Hematopoietic multipotent progenitor cell treated with erythropoietin and hydrocortisone succinate and interleukin-3 and kit ligand, for 8 days (in vitro differentiated cells): ENCODE measurements around the gene ZKSCAN4.

Source experiments
- DNase-seq: peaks from one replicate; pipeline ENCODE4 v3.0.0-alpha.2; 2015

ZKSCAN4 gene

GRCh38 chr6:28245206-28245941 lies 6.7 kb downstream of the ZKSCAN4 start:
- DNase-seq: no peak

DNA sequence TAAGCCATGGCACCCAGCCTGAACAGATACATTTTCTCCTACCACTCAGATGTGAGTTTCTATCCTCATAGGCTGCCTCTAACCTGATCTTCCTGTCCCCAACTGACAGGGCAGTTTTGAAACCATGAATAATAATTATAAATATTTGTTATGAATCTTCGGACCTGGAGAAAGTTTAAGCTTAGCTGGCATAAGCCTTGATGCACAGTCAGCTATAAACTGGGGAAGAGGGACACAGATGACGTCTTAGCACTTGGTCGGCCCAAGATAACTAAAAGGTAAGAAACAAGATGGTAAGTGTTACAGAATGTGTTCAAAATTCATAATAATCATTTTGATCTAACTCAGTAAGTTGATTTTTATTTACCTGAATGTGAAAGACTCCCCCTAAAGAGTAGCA lies 8.1 kb downstream of the ZKSCAN4 start:
- DNase-seq: no peak

DNA sequence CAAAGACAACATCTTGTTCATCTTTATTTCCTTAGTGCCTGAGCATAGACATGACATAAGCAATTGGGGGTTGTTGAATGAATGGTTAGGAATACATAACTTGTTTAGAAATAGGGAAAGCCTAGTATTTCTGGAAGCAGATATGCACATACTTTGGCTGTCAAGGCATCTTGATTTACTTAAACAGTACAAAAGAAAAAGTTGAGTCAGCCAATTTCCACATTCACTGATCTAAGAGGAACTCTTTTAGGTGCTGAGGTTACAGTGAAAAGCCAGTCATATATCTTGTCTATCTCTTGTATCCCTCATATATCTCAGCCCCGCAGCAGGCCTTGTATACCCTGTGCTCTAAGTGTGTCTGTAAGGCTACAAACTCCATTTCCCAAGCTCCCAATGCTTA lies 11.6 kb downstream of the ZKSCAN4 start:
- DNase-seq: no peak

- no peak for DNase-seq
Measured at GRCh38 chr6:28239636-28240035, 12.4 kb downstream of the ZKSCAN4 start.

DNA sequence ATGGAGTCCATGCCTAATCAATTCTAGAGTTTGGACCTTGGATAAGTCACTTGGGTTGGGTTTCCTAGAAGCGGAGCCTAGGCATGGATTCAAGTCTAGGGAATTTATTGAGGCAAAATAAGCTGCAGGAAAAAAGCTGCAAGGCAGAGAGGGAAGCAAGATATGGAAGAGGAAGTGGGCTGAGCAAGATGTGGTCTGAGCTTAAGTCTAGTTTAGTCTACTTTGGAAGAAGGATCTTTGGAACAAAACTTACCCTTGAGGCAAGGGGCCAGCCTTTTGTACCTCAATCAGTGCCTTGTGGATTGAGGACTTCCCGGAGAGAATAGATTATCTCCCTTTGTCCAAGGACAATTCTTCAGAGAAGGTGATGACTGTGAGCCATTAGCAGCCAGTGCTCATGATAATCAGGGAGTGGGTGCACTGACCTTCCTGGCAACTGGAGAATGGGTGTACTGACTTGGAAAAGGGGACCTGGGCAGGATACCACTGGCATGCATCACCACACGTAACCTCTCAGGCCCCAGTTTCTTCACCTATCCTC lies 16.1 kb downstream of the ZKSCAN4 start:
- no peak for DNase-seq

DNA sequence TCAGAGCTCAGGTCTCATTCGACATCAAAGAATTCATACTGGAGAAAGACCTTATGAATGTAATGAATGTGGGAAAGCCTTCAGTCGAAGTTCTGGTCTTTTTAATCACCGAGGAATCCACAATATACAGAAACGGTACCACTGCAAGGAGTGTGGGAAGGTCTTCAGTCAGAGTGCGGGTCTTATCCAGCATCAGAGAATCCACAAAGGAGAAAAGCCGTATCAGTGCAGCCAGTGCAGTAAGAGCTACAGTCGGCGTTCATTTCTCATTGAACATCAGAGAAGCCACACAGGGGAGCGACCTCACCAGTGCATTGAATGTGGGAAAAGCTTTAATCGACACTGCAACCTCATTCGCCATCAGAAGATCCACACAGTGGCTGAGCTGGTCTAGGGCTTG lies 19.3 kb downstream of the ZKSCAN4 start:
- DNase-seq: no peak

- no peak for DNase-seq
Measured at GRCh38 chr6:28226460-28226859, 25.6 kb downstream of the ZKSCAN4 start.

GRCh38 chr6:28225056-28225834 lies 26.8 kb downstream of the ZKSCAN4 start, which contains the start of gene ZSCAN9:
Gene ZSCAN9 (plus strand): TSS chr6:28225275. CDS start chr6:28227085, 1,810 bp downstream.
- DNase-seq: peak; percentile 78

- no peak for DNase-seq
Measured at GRCh38 chr6:28224131-28225055, 27.7 kb downstream of the ZKSCAN4 start.

DNA sequence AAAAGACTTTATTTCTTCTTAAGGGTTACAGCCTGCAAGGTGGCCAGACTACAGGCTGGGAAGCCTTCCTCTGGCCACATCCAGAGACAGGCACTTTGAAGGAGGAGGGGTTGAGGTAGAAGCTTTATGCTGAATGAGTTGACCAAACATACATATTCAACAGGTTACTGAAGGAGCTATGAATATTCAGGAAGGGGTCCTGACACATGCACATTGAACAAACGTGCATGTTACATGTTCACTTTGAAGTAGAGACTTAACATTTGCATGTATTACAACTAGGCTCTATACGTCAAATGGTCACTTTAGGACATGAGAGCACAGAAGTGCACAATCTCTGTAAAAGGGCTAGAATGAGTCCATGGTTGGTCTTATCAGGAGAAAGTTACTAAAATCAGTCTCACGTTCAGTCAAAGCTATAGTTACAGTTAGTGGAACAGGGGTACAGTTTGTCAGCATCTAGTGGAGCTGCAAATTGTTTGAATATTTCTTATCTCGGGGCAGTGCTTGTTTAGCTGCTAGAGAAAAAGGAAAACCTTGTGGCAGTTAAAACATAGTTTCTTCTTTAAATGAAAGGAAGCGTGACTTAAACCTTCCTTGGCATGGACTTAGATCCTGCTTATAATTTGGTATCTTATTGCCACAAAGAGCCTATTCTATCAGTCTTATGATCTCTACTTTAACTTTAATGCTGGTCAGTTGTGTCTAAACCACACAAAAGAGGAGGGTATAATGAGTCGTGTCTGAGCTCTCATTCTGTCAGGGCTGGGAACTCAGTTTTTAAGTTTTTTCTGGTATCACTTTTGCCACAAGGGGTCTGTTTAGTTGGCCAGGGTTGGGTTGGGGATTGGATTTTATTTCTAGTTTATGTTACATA lies 31.6 kb downstream of the ZKSCAN4 start:
- DNase-seq: peak; percentile 41

DNA sequence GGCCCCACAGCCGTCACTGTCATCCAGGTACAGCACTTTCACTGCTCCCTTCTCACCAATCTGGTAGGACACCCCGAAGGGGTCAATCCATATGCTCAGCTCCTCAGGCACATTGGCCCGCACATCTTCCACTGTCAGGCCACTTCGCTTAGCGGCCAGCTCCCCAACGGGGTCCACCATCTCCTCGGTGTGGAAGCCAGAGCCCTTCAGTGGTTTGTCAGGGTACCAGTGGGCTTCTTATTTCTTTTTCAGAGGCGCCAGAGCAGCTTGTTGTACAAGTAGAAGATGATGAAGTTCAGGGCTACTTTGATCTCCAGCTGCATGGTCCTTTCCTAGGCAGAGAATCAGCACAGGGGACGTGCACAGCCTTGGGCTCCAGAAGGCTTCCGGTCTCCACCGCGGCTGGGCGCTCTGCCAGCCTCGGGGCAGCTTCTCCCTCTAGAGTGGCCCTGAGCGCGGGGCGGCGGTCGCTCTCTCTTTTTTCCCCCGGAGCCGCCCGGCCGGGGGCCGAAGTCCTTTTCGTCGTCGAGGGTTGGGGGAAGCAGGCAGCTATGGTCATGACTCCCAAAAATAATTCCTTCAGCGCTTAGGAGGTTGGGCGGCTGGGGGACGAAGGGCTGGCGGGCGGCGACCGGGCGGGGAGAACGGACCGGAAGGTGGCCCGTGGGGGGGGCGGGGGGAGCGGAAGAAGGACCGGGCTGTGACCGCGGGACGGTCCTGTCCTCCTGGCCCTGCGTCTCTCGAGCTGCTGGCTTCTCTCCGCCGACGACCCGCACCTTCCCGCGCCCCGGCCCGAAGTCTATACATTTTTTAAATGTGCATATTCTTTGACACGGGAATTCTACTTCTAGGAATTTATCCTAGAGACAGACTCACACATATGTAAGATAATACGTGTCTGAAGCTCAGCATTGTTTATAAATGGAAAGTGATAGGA lies 33.5 kb downstream of the ZKSCAN4 start:
- peak; percentile 85 for DNase-seq

DNA sequence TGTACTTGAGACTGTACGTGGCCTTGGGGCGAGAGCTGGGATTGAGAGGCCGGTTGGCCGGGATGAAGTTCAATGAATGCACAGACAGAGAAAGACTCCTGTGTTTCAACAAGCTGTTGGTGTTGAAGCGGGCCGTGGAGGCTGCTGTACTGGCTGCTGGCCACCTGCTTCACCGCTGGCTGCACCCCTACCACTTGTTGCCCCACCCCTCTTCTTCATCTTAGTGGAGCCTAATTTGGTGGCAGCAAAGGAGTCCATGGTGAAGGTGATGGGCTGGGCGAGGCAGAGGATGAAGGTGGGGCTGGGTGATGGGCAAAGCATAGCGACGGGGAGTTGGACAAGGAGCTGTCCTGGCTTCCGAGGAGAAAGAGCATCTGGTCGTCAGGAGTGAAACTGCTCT lies 34.2 kb downstream of the ZKSCAN4 start:
- no peak for DNase-seq

DNA sequence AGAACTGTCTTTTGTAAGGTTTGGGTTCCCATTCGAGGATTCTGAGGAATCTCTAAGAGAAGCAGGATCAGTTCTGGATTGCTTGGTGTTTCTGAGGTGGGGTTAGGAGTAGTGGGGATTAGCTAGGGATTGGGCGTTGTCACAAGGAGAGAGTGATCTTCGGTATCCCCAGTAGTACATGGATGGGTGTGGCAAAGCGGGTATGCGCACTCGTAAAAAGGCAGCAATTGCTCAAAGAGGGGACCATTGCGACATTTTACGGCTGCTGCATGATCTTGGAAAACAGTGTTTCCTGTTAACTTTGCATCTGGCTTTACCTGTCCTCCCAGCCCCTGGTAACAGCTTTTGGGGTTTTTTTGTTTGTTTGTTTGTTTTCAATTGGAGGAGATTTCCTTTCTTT lies 36.6 kb downstream of the ZKSCAN4 start:
- peak; percentile 66 for DNase-seq

DNA sequence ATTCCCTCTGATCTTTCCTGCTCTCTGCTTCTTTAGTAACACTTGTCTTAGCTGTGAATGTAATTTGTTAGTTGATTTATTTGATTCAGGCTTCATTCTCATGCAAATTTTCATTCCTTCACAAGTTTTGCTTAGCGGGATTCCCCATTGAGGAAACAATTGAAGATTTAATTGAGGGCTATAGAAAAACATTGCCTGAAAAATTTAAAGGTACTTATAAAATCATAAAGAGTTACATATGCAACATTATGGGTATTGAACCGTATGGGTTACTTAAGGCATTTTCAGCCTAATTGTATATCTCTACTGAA lies 38.9 kb downstream of the ZKSCAN4 start:
- no peak for DNase-seq

DNA sequence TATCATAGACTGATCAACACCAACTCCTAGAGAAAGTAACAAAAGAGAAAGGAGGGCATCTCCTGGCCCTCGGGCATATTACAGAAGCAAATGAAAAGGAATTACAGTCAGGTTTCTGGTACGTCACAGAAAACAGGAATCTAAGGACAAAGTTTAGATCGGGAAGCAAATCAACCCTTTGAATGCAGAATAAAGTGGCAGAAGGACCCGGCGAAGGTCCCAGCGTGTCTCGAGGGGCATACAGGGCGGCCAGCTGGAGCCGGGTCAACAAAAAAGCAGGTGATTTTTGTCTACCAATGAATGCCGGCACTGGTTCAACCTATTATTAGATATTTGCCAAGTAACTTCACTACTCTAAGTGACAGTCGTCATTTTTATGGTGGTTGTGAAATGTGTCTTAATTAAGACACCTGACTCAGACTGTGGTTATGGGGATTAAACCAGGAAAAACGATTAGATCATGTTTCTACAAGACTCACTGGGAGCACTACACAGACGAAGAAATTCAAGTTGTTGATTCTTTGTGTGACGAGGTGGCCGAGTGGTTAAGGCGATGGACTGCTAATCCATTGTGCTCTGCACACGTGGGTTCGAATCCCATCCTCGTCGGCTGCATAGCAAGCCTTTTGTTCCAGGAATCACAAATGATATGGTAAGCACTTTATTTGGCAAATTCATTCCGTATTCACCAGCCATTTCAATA lies 39.4 kb downstream of the ZKSCAN4 start:
- DNase-seq: peak; percentile 94

GRCh38 chr6:28211840-28212509 lies 40.1 kb downstream of the ZKSCAN4 start:
- no peak for DNase-seq

DNA sequence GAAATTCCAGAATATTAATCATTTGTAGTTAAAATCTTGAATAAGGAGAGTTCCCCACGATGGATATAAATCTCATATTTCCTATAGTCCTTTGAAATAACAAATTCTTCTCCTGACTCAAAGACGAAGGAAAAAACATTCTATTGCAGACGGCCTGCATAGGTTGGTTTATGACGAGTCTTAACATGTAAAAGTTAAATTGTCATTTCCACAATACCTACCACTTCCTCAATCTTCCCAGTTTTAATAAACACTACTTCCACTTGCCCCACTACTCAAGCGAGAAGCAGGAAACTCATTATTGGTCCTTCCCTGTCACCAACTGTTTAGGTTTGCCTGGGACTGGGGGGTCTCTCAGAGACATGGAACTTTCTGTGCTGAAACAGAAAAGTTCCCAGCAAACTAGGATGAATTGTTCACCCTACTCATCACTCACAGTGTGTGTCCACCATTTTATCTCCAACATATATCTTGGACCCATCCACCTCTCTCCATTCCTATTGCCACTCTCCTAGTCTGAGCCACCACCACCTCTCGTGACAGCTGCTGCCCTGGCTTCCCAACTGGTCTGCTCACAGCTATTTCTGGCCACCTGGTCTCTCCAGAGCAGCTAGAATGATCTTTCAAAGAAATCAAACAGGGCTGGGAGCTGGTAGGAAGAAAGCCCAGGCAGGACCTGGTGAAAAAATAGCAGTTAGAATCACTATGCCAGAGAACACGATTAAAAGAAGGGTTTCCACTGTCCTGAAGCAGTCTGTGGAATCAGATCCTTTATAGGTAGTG lies 42.1 kb downstream of the ZKSCAN4 start:
- DNase-seq: no peak

- DNase-seq: no peak
Measured at GRCh38 chr6:28208111-28208659, 43.9 kb downstream of the ZKSCAN4 start.
